MM.1S (cell line): ENCODE measurements around the gene ZNF345.

Experiments used
- DNase-seq: peaks from one replicate; pipeline ENCODE4 v3.0.0-alpha.2; 2015
- H2AFZ ChIP-seq: fragments of 300-600 bp; sonication (generic); 2 replicates; pipeline ENCODE4 v1.6.0; 2016; ENCODE audit warnings: antibody characterized with exemption, low read length
- H3F3A ChIP-seq: fragments of 300-600 bp; sonication (generic); 2 replicates; pipeline ENCODE4 v1.6.1; 2016; ENCODE audit warnings: mild to moderate bottlenecking, antibody characterized with exemption, low read length, moderate library complexity, mixed read lengths; ENCODE audit not compliant: insufficient read depth
- H3K27ac ChIP-seq: fragments of 300-600 bp; sonication (generic); 2 replicates; pipeline ENCODE4 v1.5.1; 2016; ENCODE audit warnings: mild to moderate bottlenecking, low read length
- H3K27me3 ChIP-seq: fragments of 300-600 bp; sonication (generic); replicated peaks from 2 replicates; pipeline ENCODE4 v1.6.0; 2016; ENCODE audit warnings: low read length; ENCODE audit not compliant: insufficient read depth
- H3K36me3 ChIP-seq: fragments of 300-600 bp; sonication (generic); replicated peaks from 2 replicates; pipeline ENCODE4 v1.6.1; 2016; ENCODE audit warnings: mild to moderate bottlenecking, low read length, mixed read lengths; ENCODE audit not compliant: insufficient read depth
- H3K4me1 ChIP-seq: fragments of 300-600 bp; sonication (generic); 2 replicates; pipeline ENCODE4 v1.6.1; 2016; ENCODE audit warnings: low read length, mixed read lengths
- H3K4me2 ChIP-seq: fragments of 300-600 bp; sonication (generic); 2 replicates; pipeline ENCODE4 v1.6.0; 2016; ENCODE audit warnings: low read depth, low read length
- H3K4me3 ChIP-seq: fragments of 300-600 bp; sonication (generic); 2 replicates; pipeline ENCODE4 v1.5.1; 2016; ENCODE audit warnings: low read length, mixed read lengths
- H3K79me2 ChIP-seq: fragments of 300-600 bp; sonication (generic); 2 replicates; pipeline ENCODE4 v1.6.1; 2016; ENCODE audit warnings: mixed run types, low read length, mixed read lengths
- H3K9ac ChIP-seq: fragments of 300-600 bp; sonication (generic); 2 replicates; pipeline ENCODE4 v1.6.1; 2016; ENCODE audit warnings: low read length, mixed read lengths
- H3K9me2 ChIP-seq: fragments of 300-600 bp; sonication (generic); replicated peaks from 2 replicates; pipeline ENCODE4 v1.6.1; 2016; ENCODE audit warnings: mild to moderate bottlenecking, low read length, mixed read lengths; ENCODE audit not compliant: insufficient read depth
- H3K9me3 ChIP-seq: fragments of 300-600 bp; sonication (generic); replicated peaks from 2 replicates; pipeline ENCODE4 v1.6.1; 2016; ENCODE audit warnings: mild to moderate bottlenecking, low read length, mixed read lengths; ENCODE audit not compliant: insufficient read depth
- H4K20me1 ChIP-seq: fragments of 300-600 bp; sonication (generic); 2 replicates; pipeline ENCODE4 v1.6.1; 2016; ENCODE audit warnings: mild to moderate bottlenecking, low read length, moderate library complexity, mixed read lengths; ENCODE audit not compliant: insufficient read depth
- EZH2 ChIP-seq: fragments of 300-600 bp; sonication (generic); optimal IDR thresholded peaks from 2 replicates; pipeline ENCODE3; 2017; ENCODE audit warnings: low read depth, mild to moderate bottlenecking, antibody characterized with exemption, low read length, mixed read lengths
- EZH2phosphoT487 ChIP-seq: fragments of 300-600 bp; sonication (generic); IDR thresholded peaks from 2 replicates; pipeline ENCODE4 v1.6.1; 2018; ENCODE audit warnings: antibody characterized with exemption, low read length
- TF ChIP-seq, protein P1 (sequence below): fragments of 300-600 bp; sonication (generic); IDR thresholded peaks from 2 replicates; pipeline ENCODE4 v1.5.1; 2016; ENCODE audit warnings: antibody characterized with exemption, low read length, mixed read lengths

ZNF345 gene

DNA sequence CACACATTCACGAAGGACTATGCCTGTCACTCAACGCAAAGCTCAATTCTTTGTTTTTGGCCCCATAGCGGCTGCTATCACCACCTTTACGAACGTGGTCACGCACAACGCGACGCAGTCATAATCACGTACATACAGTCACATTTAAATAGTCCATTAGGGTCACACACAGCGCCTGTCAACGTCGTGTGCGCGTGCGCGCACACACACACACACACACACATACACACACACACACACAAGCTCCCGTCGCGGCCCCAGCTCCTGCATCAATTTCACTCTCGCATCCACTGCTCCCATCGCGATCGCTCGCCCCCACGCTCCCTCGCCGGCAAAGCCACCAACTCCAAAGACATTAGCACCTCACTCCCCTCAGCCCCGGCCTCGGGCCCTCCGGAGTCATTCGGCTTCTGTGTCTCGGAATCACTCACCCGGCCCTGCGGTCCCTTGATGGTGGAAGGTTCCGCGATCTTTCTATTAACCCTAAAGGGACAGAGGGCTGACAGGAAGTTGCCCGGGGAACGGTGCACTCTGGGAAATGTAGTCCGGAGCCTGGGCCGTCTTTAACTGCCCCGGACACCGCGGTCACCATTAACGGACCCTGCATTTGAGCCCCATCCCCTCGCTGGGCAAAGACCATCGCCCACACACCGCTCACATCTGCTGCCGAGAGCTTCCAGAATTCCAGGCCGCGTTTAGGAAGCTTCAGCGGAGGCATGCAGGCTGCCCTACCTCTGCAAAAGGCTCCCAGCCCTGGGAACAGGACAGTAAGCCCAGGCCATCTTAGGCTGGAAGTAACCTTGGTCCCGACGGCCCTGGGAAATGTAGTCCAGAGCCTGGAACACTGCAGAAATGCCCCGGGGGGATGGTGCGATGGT lies 12.5 kb upstream of the ZNF345 start, which contains the start of gene ZNF790:
TSS of gene ZNF790 (minus strand) at position 482 of the 878 bp plus-strand sequence. CDS start 12,768 bp downstream, outside the sequence.
- Histone ChIP-seq H3K4me3 (0 out of 2 replicates have a peak within 1 kb of the TSS, but pooled peaks have one; percentile 17), H3K4me2 (no peak within 1 kb of the TSS), H3K36me3 (no peaks in the 10 kb centered on the region), H3K27me3 (no peaks in the 10 kb centered on the region), H2AFZ (no peak within 1 kb of the TSS), H3K79me2 (no peaks in the 10 kb centered on the region), H3K27ac (no peak within 1 kb of the TSS), H3K9me3 (no peaks in the 10 kb centered on the region), H4K20me1 (no peaks in the 10 kb centered on the region), H3K4me1 (no peaks in the 10 kb centered on the region), H3F3A (no peaks in the 10 kb centered on the region), H3K9me2 (no peaks in the 10 kb centered on the region), H3K9ac (no peak within 1 kb of the TSS)
- TF ChIP-seq EZH2 (no peak), EZH2phosphoT487 (no peak)
- TF ChIP-seq, protein P1, sequence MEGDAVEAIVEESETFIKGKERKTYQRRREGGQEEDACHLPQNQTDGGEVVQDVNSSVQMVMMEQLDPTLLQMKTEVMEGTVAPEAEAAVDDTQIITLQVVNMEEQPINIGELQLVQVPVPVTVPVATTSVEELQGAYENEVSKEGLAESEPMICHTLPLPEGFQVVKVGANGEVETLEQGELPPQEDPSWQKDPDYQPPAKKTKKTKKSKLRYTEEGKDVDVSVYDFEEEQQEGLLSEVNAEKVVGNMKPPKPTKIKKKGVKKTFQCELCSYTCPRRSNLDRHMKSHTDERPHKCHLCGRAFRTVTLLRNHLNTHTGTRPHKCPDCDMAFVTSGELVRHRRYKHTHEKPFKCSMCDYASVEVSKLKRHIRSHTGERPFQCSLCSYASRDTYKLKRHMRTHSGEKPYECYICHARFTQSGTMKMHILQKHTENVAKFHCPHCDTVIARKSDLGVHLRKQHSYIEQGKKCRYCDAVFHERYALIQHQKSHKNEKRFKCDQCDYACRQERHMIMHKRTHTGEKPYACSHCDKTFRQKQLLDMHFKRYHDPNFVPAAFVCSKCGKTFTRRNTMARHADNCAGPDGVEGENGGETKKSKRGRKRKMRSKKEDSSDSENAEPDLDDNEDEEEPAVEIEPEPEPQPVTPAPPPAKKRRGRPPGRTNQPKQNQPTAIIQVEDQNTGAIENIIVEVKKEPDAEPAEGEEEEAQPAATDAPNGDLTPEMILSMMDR, result no peak
- DNase-seq, result peak; percentile 8

DNA sequence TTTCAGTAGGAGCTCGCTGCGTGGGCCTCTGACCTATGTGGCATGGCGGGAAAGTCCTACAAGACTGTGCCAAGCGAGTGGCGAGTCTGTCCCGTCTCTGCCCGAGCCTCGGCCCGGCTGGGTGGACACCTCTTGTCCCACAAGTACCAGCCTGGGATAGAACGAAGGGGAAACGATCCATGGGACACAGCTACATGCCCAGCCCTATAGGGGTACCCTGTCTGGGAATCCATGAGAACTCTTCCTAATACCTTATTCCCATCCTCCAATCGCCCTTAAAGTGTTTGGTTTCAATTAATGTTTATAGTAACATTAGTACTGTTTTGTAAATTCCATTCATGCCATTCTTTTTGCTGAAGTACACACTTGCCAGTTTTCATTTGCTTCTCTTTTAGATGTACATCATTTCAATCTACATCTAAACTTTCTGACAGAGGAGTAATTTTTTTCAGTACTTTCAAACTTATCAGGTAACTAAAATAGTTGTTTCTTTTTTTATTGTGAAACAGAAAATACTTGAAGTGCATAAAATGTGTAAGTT lies 11.8 kb upstream of the ZNF345 start:
- H3K4me3 ChIP-seq, result no peak overlapping the region
- TF ChIP-seq EZH2 (no peak), EZH2phosphoT487 (no peak)
- TF ChIP-seq, protein P1, result no peak
- H3K36me3 ChIP-seq, result no peaks in the 10 kb centered on the region
- no peak overlapping the region for H3K9ac ChIP-seq
- H4K20me1 ChIP-seq, result no peaks in the 10 kb centered on the region
- H3K27ac ChIP-seq, result no peak overlapping the region
- no peaks in the 10 kb centered on the region for H3K27me3 ChIP-seq
- H3K79me2 ChIP-seq, result no peaks in the 10 kb centered on the region
- no peak overlapping the region for H2AFZ ChIP-seq
- H3F3A ChIP-seq, result no peaks in the 10 kb centered on the region
- no peaks in the 10 kb centered on the region for H3K9me2 ChIP-seq
- no peaks in the 10 kb centered on the region for H3K4me1 ChIP-seq
- H3K9me3 ChIP-seq, result no peaks in the 10 kb centered on the region
- DNase-seq, result no peak
- H3K4me2 ChIP-seq, result no peak overlapping the region

DNA sequence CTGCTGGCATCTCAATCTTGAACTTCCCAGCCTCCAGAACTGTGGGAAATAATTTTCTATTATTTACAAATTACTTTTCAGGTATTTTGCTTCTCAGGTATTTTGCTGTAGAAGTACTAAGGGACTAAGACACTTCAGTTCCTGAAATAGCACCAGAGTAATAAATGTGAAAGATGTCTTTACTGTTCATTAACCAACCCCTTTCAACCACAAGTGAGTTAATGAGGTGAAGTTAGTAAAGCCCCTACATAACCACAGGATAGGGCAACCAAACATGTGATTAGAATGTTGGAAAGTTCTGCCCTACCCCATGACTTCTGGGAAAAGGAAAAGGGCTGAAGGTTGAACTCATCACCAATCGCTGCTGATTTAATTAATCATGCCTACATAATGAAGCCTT lies 2.7 kb upstream of the ZNF345 start:
- DNase-seq, result no peak
- no peak overlapping the region for H2AFZ ChIP-seq
- no peak overlapping the region for H3K4me3 ChIP-seq
- H3K79me2 ChIP-seq, result no peaks in the 10 kb centered on the region
- no peaks in the 10 kb centered on the region for H3K4me1 ChIP-seq
- no peaks in the 10 kb centered on the region for H3K36me3 ChIP-seq
- H3K27ac ChIP-seq, result no peak overlapping the region
- H3K9me2 ChIP-seq, result no peaks in the 10 kb centered on the region
- no peaks in the 10 kb centered on the region for H3K27me3 ChIP-seq
- H3F3A ChIP-seq, result no peaks in the 10 kb centered on the region
- no peak overlapping the region for H3K9ac ChIP-seq
- TF ChIP-seq EZH2 (no peak), EZH2phosphoT487 (no peak)
- TF ChIP-seq, protein P1, result no peak
- H3K9me3 ChIP-seq, result no peaks in the 10 kb centered on the region
- H3K4me2 ChIP-seq, result no peak overlapping the region
- H4K20me1 ChIP-seq, result no peaks in the 10 kb centered on the region
